Breast epithelium (tissue), 4 donors: ENCODE data around the gene CCDC34. TPM values are rescaled to one million over a fixed set of nuclear protein-coding genes. Genes with fewer than 3 reads are reported as not detected.

Experiments used
- DNase-seq, 2 donors: peaks; one replicate each; pipeline ENCODE4 v3.0.0-alpha.2; 2019; ENCODE audit warnings: low spot score in 2 of 2
- H3K27ac ChIP-seq, 2 donors: fragments of 200-600 bp; sonication (generic) in 1 of 2; one replicate each; pipeline ENCODE4 v1.5.1; 2016 to 2019; ENCODE audit warnings: mild to moderate bottlenecking in 1 of 2
- H3K27me3 ChIP-seq, 2 donors: fragments of 200-600 bp; sonication (generic) in 1 of 2; one replicate each; pipeline versions ENCODE4 v1.5.1 to v1.6.0; 2017 to 2019; ENCODE audit warnings: control low read depth in 1 of 2, mild to moderate bottlenecking in 1 of 2
- H3K36me3 ChIP-seq: fragments of 200-600 bp; one replicate; pipeline ENCODE4 v1.5.1; 2019
- H3K4me1 ChIP-seq, 2 donors: fragments of 200-600 bp; sonication (generic); one replicate each; pipeline ENCODE4 v1.5.1; 2016 to 2019; ENCODE audit warnings: control low read depth in 1 of 2
- H3K4me3 ChIP-seq, 3 donors: fragments of 200-600 bp; sonication (generic); 1 replicate in 2 of 3; 2 replicates in 1 of 3; pipeline ENCODE4 v1.5.1; 2016 to 2019; ENCODE audit warnings: mild to moderate bottlenecking in 3 of 3, moderate library complexity in 2 of 3
- H3K9me3 ChIP-seq, 2 donors: fragments of 200-600 bp; sonication (generic) in 1 of 2; one replicate each; pipeline ENCODE4 v1.5.1; 2016 to 2019; ENCODE audit warnings: control low read depth in 1 of 2
- CTCF ChIP-seq, 3 donors: fragments of 450-650 bp; IDR thresholded peaks; one replicate each; pipeline ENCODE4 v1.5.1; 2016 to 2017; ENCODE audit warnings: antibody characterized with exemption in 3 of 3, mild to moderate bottlenecking in 3 of 3, moderate library complexity in 3 of 3
- POLR2A ChIP-seq: fragments of 450-650 bp; IDR thresholded peaks from one replicate; pipeline ENCODE4 v1.6.1; 2016; ENCODE audit warnings: antibody characterized with exemption, mild to moderate bottlenecking, moderate library complexity
- POLR2AphosphoS5 ChIP-seq, 3 donors: sonication (generic); formaldehyde crosslinking; IDR thresholded peaks; one replicate each; pipeline ENCODE4 v1.6.1; 2017; ENCODE audit warnings: antibody characterized with exemption in 3 of 3
- intact Hi-C: fragments of 100-400 bp; cut with DNase I; formaldehyde crosslinking; loops from one replicate; pipeline ENCODE4 v1.15.1; 2023; ENCODE audit warnings: low total_unique reads
- total RNA-seq, 3 donors: library from RNA; depleted of rRNA; stranded (reverse); fragments of >200 nt; gene quantifications; one replicate each; pipeline ENCODE4 v1.1.0, GENCODE V29; 2016

The CCDC34 gene
- 1 to 10 TPM; 2.2 to 9.7 (median 4.9) TPM for total RNA-seq

- H3K4me1 ChIP-seq: no peaks in the 10 kb centered on the region
- no peaks in the 10 kb centered on the region for H3K9me3 ChIP-seq
- intact Hi-C loops: no loop called here
- peak within 1 kb of the TSS; percentile 63 to 90 (median 81) for H3K4me3 ChIP-seq
- H3K27ac ChIP-seq: peak within 1 kb of the TSS; percentile 80 to 85
- no peaks in the 10 kb centered on the region for H3K27me3 ChIP-seq
- no peaks in the 10 kb centered on the region for H3K36me3 ChIP-seq
- DNase-seq: peak; percentile 87 to 89
- no peak for TF ChIP-seq POLR2A
- peak; percentile 27 to 72 (median 41) for TF ChIP-seq POLR2AphosphoS5 (IDR thresholded peaks at IDR 0.05)
These were observed at the start of gene CCDC34 for GRCh38 chr11:27362749-27363575. Gene CCDC34, minus strand, starts transcription at chr11:27363215. Its CDS starts 21 bp downstream, at chr11:27363194.

GRCh38 chr11:27412192-27412691 lies 49.2 kb upstream of the CCDC34 start:
- DNase-seq: no peak
- no peaks in the 10 kb centered on the region for H3K36me3 ChIP-seq
- no peak for TF ChIP-seq POLR2AphosphoS5 (IDR thresholded peaks at IDR 0.05)
- TF ChIP-seq POLR2A: no peak
- TF ChIP-seq CTCF (IDR thresholded peaks at IDR 0.05): no peak
- no peak overlapping the region for H3K4me3 ChIP-seq
- no peaks in the 10 kb centered on the region for H3K9me3 ChIP-seq
- H3K27ac ChIP-seq: no peak overlapping the region
- H3K27me3 ChIP-seq: no peaks in the 10 kb centered on the region
- intact Hi-C loops: no loop called here
- no peaks in the 10 kb centered on the region for H3K4me1 ChIP-seq

GRCh38 chr11:27411328-27411727 lies 48.3 kb upstream of the CCDC34 start:
- H3K4me3 ChIP-seq: no peak overlapping the region
- no peaks in the 10 kb centered on the region for H3K4me1 ChIP-seq
- H3K36me3 ChIP-seq: no peaks in the 10 kb centered on the region
- intact Hi-C loops: no loop called here
- no peaks in the 10 kb centered on the region for H3K9me3 ChIP-seq
- no peak for DNase-seq
- no peak for TF ChIP-seq POLR2AphosphoS5 (IDR thresholded peaks at IDR 0.05)
- TF ChIP-seq CTCF (IDR thresholded peaks at IDR 0.05): no peak
- TF ChIP-seq POLR2A: no peak
- H3K27ac ChIP-seq: no peak overlapping the region
- no peaks in the 10 kb centered on the region for H3K27me3 ChIP-seq

GRCh38 chr11:27410272-27410671 lies 47.3 kb upstream of the CCDC34 start:
- Histone ChIP-seq H3K4me1 (no peaks in the 10 kb centered on the region), H3K36me3 (no peaks in the 10 kb centered on the region), H3K9me3 (no peaks in the 10 kb centered on the region), H3K27me3 (no peaks in the 10 kb centered on the region), H3K4me3 (no peak overlapping the region), H3K27ac (no peak overlapping the region)
- TF ChIP-seq CTCF (IDR thresholded peaks at IDR 0.05): no peak
- no peak for TF ChIP-seq POLR2AphosphoS5 (IDR thresholded peaks at IDR 0.05)
- TF ChIP-seq POLR2A: no peak
- DNase-seq: no peak
- intact Hi-C loops: no loop called here

GRCh38 chr11:27409742-27410141 lies 46.7 kb upstream of the CCDC34 start:
- H3K36me3 ChIP-seq: no peaks in the 10 kb centered on the region
- H3K27me3 ChIP-seq: no peaks in the 10 kb centered on the region
- no peak for TF ChIP-seq POLR2AphosphoS5 (IDR thresholded peaks at IDR 0.05)
- TF ChIP-seq CTCF (IDR thresholded peaks at IDR 0.05): no peak
- TF ChIP-seq POLR2A: no peak
- no peak for DNase-seq
- H3K4me1 ChIP-seq: no peaks in the 10 kb centered on the region
- no peak overlapping the region for H3K27ac ChIP-seq
- H3K9me3 ChIP-seq: no peaks in the 10 kb centered on the region
- intact Hi-C loops: no loop called here
- H3K4me3 ChIP-seq: no peak overlapping the region
